Lung microvascular endothelial cell (primary cell): ENCODE results near the gene THBS2. TPM values are rescaled to one million over a fixed set of nuclear protein-coding genes. Genes with fewer than 3 reads are reported as not detected.
"Not testable (repeated sequence)": the region's sequence is repeated elsewhere in the genome, so short reads cannot be mapped to it uniquely, and the experiment has no call there.

Experiments used
- DNase-seq, 2 donors: peaks; one replicate each; pipeline versions ENCODE4 v3.0.0 to v3.0.0-alpha.2; 2010; ENCODE audit warnings: low read depth in 2 of 2
- total RNA-seq: library from RNA; depleted of rRNA; stranded (reverse); fragments of >200 nt; gene quantifications from 2 replicates; pipeline ENCODE4 v1.2.1, GENCODE V29; 2014

THBS2 gene
- total RNA-seq, 1 donor from 2014 or later = 2.4 TPM

DNA sequence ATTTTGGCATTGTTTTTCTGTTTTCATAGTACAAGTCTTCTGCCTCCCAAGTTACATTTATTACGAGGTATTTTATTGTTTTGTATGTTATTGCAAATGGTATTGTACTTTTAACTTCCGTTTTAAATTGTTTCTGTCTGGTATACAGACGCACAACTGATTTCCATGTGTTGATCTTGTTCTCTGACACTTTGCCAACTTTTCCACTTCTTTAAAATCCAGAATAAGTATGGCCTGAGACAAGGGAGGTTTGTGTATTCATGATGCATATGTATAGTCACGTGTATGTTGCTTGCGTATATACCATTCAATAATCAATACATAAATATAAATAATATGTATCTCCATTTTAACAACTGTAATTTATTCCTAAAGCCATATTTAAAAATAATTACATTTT lies 41.2 kb downstream of the THBS2 start:
- peak in 1 of 2 donors; percentile 5 for DNase-seq

- no peak for DNase-seq
Observed at GRCh38 chr6:169211881-169212280, 41.8 kb downstream of the THBS2 start.

DNA sequence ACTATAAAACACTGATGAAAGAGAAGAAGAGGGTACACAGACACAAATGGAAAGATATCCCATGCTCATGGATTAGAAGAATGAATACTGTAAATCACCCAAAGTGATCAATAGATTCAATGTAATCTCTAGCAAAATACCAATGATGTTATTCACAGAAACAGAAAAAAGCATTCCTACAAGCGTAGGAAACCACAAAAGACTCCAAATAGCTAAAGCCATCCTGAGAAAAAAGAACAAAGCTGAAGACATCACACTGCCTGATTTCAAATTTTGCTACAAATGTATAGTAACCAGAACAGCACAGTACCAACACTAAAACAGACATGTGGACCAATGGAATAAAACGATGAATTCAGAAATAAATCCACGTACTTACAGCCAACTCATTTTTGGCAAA lies 43.0 kb downstream of the THBS2 start:
- DNase-seq = no peak

DNA sequence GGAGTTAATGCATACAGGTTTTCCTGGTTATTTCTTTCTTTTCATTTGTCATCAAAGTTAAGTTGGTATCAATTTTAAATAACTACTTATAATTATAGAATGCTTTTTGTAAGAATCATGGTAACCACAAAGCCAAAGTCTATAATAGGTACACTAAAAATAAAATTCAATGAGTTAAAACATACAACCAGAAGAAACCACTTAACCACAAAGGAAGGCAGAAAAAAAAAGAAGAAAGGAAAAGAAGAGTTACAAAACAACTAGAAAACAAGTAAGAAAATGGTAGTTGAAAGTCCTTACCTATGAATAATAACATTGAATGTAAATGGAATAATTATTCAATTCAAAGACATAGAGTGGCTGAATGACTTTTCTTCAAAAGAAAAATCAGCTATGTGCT lies 45.6 kb downstream of the THBS2 start:
- no peak for DNase-seq

DNA sequence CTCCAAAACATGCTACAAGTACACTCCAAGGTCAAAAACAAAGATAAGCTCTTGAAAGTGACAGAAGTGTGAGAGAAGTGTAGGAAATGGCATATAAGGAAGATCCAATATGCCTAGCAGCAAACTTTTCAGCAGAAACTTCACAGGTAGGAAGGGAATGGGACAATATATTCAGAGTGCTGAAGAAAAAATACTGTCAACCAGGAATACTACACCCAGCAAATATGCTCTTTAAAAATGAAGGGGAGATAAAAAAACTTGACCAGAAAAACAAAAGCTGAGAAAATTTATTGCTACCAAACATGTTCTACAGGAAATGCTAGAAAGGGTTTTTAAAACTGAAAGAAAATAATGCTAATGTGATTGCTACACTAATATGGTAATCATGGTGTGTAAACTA lies 46.2 kb downstream of the THBS2 start:
- DNase-seq = no peak

DNA sequence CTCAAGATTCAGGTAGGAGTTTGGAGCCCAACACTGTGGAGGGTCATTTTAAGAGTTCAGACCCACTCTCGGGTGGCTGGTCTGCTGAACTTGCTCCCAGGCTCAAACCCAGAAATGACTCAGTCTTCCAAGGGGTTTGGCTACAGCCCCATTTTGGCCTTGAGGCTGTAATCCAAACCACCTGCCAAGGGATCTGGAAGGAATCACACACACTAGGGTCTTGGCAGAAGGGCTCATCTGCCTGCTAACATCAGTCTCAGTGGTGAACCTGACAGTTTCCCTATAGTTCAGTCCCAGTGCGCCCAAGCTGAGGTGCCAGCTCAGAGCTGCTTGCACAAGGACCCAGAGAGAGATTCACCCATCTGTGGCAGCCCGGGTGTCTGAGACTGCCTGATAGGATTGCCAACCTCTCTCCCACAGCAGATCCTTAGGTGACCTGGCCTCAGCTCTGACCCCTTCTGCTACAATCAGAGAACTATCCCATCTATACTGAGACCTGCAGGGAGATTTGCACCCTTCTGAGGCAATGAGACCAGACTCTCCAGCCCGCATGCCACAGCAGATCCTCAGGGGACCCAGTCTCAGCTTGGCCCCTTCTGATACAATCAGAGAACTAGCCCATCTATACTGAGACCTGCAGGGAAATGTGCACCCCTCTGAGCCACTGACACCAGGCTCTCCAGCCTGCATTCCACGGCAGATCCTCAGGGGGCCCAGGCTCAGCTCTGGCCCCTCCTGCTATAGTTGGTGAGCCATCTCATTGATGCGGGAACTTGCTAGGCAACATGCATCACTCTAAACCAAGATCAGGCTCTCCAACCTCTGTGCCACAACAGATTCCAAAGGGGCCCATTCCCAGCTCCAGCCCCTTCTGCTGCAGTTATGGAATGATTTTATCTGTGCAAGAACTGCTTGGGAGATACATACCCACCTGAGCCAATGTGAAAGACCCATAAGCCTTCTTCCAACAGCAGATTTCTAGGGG lies 48.2 kb downstream of the THBS2 start:
- no peak for DNase-seq

- no peak for DNase-seq
Observed at GRCh38 chr6:169204167-169204566, 49.5 kb downstream of the THBS2 start.

DNA sequence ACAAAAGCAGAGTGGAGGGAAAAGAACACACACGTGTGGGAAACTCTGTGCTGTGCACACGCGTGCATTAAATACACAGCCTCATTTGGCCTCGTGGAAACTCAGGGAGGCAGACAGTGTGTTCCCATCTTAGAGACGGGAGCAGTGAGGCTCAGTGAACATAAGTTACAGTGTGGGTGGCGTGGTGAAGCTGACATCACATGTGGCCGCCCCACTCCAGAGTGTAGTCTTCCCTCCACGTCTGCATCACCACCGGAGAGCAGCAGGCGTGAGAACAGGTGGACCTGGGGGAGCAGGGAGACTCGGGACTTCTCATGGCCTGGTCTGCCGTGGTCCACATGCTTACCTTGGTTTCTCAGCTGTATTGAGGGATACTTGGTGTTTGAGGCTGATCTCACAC lies 51.7 kb downstream of the THBS2 start:
- DNase-seq = no peak

- no peak for DNase-seq
Observed at GRCh38 chr6:169200893-169201514, 52.6 kb downstream of the THBS2 start.

DNA sequence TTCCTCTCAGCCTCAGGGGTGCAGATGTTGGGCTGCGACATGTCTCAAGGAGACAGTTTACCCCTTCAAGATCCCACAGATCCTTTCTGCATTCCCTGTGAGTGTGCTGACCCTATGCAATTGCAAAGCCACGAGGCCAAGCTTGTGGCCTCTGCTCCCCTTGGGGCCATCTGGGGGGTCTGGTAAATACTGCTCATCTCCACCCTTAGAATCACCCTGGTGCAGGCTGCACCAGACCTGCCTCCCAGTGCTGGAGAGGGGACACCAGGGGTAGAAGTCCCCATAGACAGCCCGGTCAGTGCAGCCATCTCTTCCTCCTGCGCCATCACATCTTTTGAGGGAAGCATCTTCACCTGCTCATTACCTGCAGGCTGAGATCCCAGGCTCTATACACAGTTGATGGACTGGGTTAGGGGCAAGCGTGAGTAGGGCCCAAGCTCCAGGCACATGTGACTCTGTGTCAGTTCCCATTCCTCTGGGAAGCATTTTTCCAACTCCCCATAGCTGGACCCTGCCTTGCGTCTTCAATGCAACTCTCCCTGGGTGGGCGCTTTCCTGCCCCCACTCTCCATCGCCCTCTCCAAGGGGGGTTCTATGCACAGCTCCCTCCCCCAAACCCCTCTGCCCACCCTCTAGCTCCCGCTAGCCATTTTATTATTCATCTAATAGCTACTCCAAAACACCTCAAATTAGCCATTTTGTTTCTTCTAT lies 53.9 kb downstream of the THBS2 start:
- no peak for DNase-seq

GRCh38 chr6:169198885-169199284 lies 54.8 kb downstream of the THBS2 start:
- DNase-seq = no peak

DNA sequence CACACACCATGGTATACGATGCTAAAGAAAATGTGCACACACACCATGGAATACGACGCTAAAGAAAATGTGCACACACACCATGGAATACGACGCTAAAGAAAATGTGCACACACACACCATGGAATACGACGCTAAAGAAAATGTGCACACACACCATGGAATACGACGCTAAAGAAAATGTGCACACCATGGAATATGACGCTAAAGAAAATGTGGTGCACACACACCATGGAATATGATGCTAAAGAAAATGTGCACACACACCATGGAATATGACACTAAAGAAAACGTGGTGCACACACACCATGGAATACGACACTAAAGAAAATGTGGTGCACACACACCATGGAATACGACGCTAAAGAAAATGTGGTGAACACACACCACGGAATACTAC lies 55.7 kb downstream of the THBS2 start:
- not testable (repeated sequence) for DNase-seq

GRCh38 chr6:169196279-169196678 lies 57.4 kb downstream of the THBS2 start:
- DNase-seq = not testable (repeated sequence)

DNA sequence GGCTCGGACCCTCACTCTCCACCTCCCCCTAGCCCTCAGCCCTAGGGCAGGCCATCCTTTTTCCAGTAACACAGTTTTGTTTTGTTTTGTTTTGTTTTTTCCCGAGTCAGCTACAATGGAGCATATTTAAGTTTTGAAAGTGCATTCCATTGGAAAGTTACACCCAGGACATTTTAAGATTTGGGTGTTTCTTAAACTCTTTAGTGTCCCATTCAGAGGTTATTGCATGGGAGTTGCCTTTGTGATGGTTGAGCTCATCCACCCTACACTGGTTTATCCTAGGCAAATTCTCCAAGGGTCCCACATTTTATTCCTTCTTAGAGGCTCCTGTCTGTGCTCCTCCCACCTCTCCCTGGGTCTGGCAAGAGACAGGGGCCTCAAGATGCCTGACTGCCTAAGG lies 58.9 kb downstream of the THBS2 start:
- no peak for DNase-seq

- DNase-seq = no peak
Observed at GRCh38 chr6:169190970-169191369, 62.7 kb downstream of the THBS2 start.

DNA sequence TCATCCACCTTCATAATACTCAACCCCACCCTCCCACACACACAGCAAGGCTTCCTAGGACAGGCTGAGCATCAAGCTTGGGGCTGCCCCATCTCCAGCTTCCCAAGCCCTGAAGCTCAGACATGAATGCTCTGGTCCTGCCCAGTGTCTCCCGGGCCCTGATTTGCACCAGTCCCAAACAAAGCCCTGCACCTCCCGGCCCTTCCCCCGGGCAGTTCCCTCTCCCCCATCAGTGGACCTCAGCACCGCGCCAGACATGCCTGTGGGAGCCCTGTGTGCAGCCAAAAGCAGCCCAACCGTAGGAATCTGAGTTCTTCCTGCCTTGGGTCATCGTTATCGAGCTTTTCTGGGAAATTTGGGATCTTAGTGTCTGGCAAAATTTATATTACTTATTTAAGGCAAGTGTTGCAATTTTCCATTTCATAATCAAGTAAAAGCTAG lies 63.5 kb downstream of the THBS2 start:
- no peak for DNase-seq

DNA sequence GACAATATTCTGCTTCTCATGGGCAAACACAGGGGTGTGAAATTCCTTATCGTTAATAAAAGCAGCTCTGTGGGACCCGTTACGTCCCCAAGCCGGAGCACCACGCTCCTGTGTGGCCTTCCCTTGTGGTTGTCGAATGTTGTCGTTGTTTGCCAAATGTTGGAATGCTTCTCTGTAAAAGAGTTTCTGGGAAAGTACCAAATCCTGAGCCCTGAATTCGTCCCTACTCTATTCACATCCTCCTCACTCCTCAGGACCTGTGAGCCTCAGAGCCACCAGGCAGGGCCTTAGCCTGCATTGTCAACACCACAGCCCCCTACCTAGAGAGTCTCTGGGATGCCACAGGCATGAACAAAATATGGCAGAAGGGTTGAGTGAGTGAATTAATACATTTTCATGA lies 64.0 kb downstream of the THBS2 start:
- DNase-seq = no peak

DNA sequence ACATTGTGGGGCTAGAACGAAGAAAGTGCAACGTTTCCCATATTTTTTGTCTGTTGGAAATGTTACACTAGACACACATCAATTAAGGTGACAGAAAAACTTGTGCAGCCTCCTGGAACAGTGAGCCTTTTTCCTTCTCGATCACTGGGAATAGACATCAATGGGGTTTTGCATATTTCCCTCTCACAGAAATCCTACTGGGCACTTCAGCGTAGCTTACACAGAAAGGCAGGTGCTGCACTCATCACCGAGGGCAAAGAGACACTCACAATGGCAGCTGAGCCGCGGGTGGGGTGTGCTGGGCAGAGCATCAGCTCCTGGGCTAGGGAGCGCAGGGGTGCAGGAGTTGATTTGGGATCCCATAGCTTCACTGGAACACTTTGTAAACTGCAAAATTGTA lies 64.5 kb downstream of the THBS2 start:
- DNase-seq = no peak

- DNase-seq = no peak
Observed at GRCh38 chr6:169188475-169188874, 65.2 kb downstream of the THBS2 start.

DNA sequence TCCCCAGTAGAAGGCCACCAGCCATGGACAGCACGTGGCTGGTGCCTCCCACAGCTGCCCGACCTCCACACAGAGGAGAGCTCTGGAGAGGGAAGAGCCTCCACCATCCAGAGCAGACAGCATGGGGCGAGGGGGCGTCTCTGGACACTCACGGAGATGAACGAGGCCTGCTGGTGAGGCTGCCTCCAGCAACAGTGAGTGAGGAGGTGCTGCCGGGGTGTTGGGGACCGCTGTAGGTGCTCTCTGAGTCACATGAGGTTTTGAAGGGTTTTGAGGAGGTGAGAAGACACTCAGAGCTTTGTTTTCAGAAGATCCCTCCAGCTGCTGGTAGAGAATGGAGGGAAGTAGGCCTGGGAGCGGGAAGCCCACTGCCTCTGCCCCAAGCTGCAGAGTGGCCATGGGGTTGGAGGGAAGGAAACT lies 65.6 kb downstream of the THBS2 start:
- DNase-seq = no peak

DNA sequence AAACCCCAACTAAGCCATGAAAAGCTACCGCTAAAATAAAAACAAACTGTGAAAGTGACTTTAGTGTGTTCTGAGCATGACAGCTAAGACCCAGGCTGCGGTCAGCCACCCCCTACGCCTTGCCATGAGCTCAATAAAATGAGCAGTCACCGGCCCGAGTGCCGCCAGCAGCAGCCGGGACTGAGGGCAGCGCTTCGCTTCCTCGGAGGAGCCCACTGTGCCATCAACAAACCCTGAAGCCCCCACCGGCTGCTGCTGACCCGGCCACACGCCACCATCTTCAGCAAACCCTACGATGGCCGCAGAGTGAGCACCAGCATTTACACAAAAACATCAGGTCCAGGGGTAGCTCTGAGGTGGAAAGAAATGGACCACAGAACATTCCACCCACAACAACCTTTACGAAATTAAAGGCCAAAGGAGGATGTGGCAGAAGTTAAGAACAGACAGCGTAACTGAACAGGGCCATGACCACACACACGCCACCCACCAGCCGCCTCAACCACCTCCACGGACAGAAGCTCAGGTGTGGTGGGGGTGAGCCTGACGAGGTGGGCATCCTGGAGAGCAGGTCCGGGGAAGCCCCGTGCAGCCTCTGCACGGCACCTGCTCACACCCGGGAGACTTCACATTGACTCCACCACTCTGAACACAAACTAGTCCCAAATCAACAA lies 67.0 kb downstream of the THBS2 start:
- DNase-seq = no peak
